ENCODE results near the gene SHKBP1.

SHKBP1 gene

GRCh38 chr19:40567750-40568494 lies 8.8 kb upstream of the SHKBP1 start:
- Histone ChIP-seq H3K4me1 (ENCODE audit: insufficient read depth, insufficient read length) (peaks cover 3% of the 10 kb centered on the region), H3K9ac (ENCODE audit: insufficient read length, low read depth) (peak overlapping the region; percentile 61), H3K27me3 (ENCODE audit: insufficient read depth, insufficient read length) (peaks cover 51% of the 10 kb centered on the region), H3K9me3 (ENCODE audit: insufficient read depth, low read length) (no peaks in the 10 kb centered on the region), H3K4me3 (ENCODE audit: insufficient read length, low read depth) (peak overlapping the region; percentile 37), H3K36me3 (ENCODE audit: insufficient read depth, insufficient read length, low read length) (no peaks in the 10 kb centered on the region)
- TF ChIP-seq ZNF274 (IDR thresholded peaks at IDR 0.05; ENCODE audit: low read depth, low read length) = no peak
- TF ChIP-seq SUZ12 (IDR thresholded peaks at IDR 0.05; ENCODE audit: extremely low read depth, insufficient read depth, insufficient read length) = peak; percentile 78
- no peak for DNase-seq (ENCODE audit: low read depth, low spot score)

DNA sequence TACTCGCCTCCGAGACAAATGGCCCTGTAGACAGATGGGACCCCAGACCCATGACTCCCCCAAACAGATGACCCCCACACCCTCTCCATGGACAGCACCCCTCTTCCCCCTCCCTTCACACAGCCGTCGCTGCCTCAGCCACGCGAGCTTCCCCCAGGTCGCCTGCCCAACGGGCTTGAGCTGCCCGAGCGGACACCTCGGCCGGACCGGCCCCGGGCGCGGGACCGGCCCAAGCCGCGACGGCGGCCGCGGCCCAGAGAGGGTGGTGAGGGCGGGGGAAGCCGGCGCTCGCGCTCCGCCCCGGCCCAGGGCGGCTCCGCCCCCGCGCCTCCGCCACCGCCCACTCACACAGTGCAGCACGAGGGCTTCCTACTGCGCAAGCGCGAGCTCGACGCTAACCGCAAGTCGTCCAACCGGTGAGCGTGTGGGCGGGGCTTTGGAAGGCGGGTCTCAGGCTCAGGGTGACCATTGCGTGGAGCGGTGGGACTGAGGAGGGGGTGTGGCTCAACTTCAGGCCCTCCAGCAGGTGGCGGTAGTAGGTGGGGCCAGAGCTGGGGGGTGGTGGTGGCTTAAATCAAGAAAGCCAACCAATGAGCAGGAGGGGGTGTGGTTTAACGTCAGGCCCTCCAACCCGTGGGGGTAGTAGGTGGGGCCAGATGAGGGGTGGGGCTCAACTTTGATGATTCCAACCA lies 6.2 kb upstream of the SHKBP1 start:
- Histone ChIP-seq H3K27me3 (ENCODE audit: insufficient read depth, insufficient read length) (peaks cover 47% of the 10 kb centered on the region), H3K9ac (ENCODE audit: insufficient read length, low read depth) (peak overlapping the region; percentile 77), H3K4me1 (ENCODE audit: insufficient read depth, insufficient read length) (peaks cover 5% of the 10 kb centered on the region), H3K4me3 (ENCODE audit: insufficient read length, low read depth) (peak overlapping the region; percentile 49), H3K9me3 (ENCODE audit: insufficient read depth, low read length) (no peaks in the 10 kb centered on the region), H3K36me3 (ENCODE audit: insufficient read depth, insufficient read length, low read length) (no peaks in the 10 kb centered on the region)
- TF ChIP-seq ZNF274 (IDR thresholded peaks at IDR 0.05; ENCODE audit: low read depth, low read length) (no peak), YY1 (IDR thresholded peaks at IDR 0.05; ENCODE audit: insufficient read depth, insufficient read length) (no peak), SUZ12 (IDR thresholded peaks at IDR 0.05; ENCODE audit: extremely low read depth, insufficient read depth, insufficient read length) (no peak)
- peak; percentile 98 for DNase-seq (ENCODE audit: low read depth, low spot score)

DNA sequence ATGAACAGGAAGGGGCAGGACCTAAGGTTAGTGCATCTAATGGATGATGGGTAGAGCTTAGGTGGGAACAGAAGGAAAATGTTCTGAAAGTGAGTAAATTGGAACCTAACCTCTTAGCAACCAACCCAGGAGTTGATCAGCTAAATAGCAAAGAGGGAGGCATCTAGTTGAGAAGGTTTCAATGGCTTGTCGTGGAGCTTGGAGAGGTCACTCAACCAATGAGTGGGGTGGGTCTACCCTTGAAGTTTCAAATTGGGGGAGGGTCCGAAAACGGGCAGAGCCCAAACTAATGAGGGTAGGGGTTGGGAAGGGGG lies 5.7 kb upstream of the SHKBP1 start:
- no peak for DNase-seq (ENCODE audit: low read depth, low spot score)
- no peak for TF ChIP-seq SUZ12 (IDR thresholded peaks at IDR 0.05; ENCODE audit: extremely low read depth, insufficient read depth, insufficient read length)
- no peak for TF ChIP-seq YY1 (IDR thresholded peaks at IDR 0.05; ENCODE audit: insufficient read depth, insufficient read length)
- no peak for TF ChIP-seq ZNF274 (IDR thresholded peaks at IDR 0.05; ENCODE audit: low read depth, low read length)
- Histone ChIP-seq H3K36me3 (ENCODE audit: insufficient read depth, insufficient read length, low read length) (no peaks in the 10 kb centered on the region), H3K27me3 (ENCODE audit: insufficient read depth, insufficient read length) (peaks cover 42% of the 10 kb centered on the region), H3K9me3 (ENCODE audit: insufficient read depth, low read length) (no peaks in the 10 kb centered on the region), H3K4me3 (ENCODE audit: insufficient read length, low read depth) (no peak overlapping the region), H3K9ac (ENCODE audit: insufficient read length, low read depth) (no peak overlapping the region), H3K4me1 (ENCODE audit: insufficient read depth, insufficient read length) (peaks cover 6% of the 10 kb centered on the region)

GRCh38 chr19:40571831-40572495 lies 4.7 kb upstream of the SHKBP1 start:
- Histone ChIP-seq H3K27me3 (ENCODE audit: insufficient read depth, insufficient read length) (peaks cover 32% of the 10 kb centered on the region), H3K4me1 (ENCODE audit: insufficient read depth, insufficient read length) (peaks cover 6% of the 10 kb centered on the region), H3K9ac (ENCODE audit: insufficient read length, low read depth) (no peak overlapping the region), H3K4me3 (ENCODE audit: insufficient read length, low read depth) (no peak overlapping the region), H3K36me3 (ENCODE audit: insufficient read depth, insufficient read length, low read length) (no peaks in the 10 kb centered on the region), H3K9me3 (ENCODE audit: insufficient read depth, low read length) (no peaks in the 10 kb centered on the region)
- TF ChIP-seq SUZ12 (IDR thresholded peaks at IDR 0.05; ENCODE audit: extremely low read depth, insufficient read depth, insufficient read length) (no peak), ZNF274 (IDR thresholded peaks at IDR 0.05; ENCODE audit: low read depth, low read length) (no peak), YY1 (IDR thresholded peaks at IDR 0.05; ENCODE audit: insufficient read depth, insufficient read length) (no peak)
- DNase-seq (ENCODE audit: low read depth, low spot score) = no peak

DNA sequence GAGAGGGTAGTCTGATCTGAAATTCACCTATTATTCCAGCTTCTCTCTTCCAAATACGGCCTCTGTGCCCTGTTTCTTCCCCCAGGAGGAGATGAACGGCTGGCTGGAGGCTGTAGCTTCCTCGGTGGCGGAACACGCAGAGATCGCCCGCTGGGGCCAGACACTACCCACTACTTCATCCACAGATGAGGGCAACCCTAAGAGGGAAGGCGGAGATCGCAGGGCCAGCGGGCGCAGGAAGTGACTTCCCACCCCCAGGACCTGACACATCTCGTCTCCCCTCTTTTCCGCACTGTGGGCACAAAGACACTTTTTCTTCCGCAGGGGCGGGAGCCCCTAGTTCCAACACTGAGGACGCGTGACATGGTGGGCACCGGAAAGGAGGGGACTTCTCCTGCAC lies 1.3 kb upstream of the SHKBP1 start:
- H3K9me3 ChIP-seq (ENCODE audit: insufficient read depth, low read length) = no peaks in the 10 kb centered on the region
- H3K4me3 ChIP-seq (ENCODE audit: insufficient read length, low read depth) = no peak overlapping the region
- peaks cover 3% of the 10 kb centered on the region for H3K4me1 ChIP-seq (ENCODE audit: insufficient read depth, insufficient read length)
- H3K9ac ChIP-seq (ENCODE audit: insufficient read length, low read depth) = no peak overlapping the region
- TF ChIP-seq ZNF274 (IDR thresholded peaks at IDR 0.05; ENCODE audit: low read depth, low read length) (no peak), YY1 (IDR thresholded peaks at IDR 0.05; ENCODE audit: insufficient read depth, insufficient read length) (no peak)
- no peaks in the 10 kb centered on the region for H3K27me3 ChIP-seq (ENCODE audit: insufficient read depth, insufficient read length)
- peaks cover 14% of the 10 kb centered on the region for H3K36me3 ChIP-seq (ENCODE audit: insufficient read depth, insufficient read length, low read length)
- DNase-seq (ENCODE audit: low read depth, low spot score) = no peak

DNA sequence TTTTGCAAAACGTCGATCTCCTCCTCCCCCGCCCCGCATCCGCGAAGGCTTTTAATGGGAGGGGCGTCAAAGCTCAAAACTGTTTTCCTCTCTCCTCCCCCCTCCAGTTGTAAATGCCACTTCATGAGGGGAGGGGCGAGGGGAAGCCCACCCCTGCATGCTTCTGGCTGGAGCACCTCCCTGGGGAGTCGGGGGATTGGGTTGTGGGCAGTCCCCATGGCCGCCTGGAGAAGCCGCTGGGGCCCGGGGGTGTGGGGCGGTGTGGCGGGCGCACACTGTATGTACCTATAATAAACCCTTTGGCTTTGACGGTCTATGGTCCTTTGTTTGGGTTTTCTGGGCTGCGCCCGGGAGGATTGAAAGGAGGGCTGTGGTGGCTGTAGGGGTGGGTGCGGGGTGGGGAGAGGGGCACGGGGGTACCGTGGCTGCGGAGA lies 505 bp upstream of the SHKBP1 start:
- H3K36me3 ChIP-seq (ENCODE audit: insufficient read depth, insufficient read length, low read length) = peaks cover 22% of the 10 kb centered on the region
- H3K4me1 ChIP-seq (ENCODE audit: insufficient read depth, insufficient read length) = peaks cover 3% of the 10 kb centered on the region
- H3K9me3 ChIP-seq (ENCODE audit: insufficient read depth, low read length) = no peaks in the 10 kb centered on the region
- no peak for DNase-seq (ENCODE audit: low read depth, low spot score)
- H3K27me3 ChIP-seq (ENCODE audit: insufficient read depth, insufficient read length) = no peaks in the 10 kb centered on the region
- TF ChIP-seq ZNF274 (IDR thresholded peaks at IDR 0.05; ENCODE audit: low read depth, low read length) (no peak), YY1 (IDR thresholded peaks at IDR 0.05; ENCODE audit: insufficient read depth, insufficient read length) (no peak), SUZ12 (IDR thresholded peaks at IDR 0.05; ENCODE audit: extremely low read depth, insufficient read depth, insufficient read length) (no peak)
- H3K9ac ChIP-seq (ENCODE audit: insufficient read length, low read depth) = peak overlapping the region; percentile 50
- H3K4me3 ChIP-seq (ENCODE audit: insufficient read length, low read depth) = peak overlapping the region; percentile 80

DNA sequence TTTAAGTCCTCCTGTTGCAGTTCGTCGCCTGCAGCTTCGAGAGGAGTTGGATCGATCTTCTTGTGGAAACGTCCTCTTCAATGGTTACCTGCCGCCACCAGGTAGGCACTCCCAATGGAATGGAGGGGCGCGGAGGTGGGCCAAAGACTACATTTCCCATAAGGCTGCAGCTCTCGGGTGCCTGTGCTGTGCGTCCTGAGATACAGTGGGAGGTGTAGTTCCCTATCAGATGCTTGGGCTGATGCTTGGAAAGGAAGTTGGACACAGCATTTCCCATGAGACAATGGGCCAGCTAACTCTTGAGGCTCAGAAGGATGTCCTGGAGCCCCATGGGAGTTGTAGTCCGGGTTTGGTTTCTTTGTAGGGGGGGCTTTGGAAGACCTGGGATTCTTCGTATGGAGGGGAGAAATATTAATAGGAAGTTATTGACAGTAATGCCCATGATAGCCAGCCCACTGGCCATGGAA lies 1.8 kb downstream of the SHKBP1 start:
- H3K4me1 ChIP-seq (ENCODE audit: insufficient read depth, insufficient read length) = peaks cover 3% of the 10 kb centered on the region
- no peak overlapping the region for H3K9ac ChIP-seq (ENCODE audit: insufficient read length, low read depth)
- peaks cover 34% of the 10 kb centered on the region for H3K36me3 ChIP-seq (ENCODE audit: insufficient read depth, insufficient read length, low read length)
- no peak for DNase-seq (ENCODE audit: low read depth, low spot score)
- H3K4me3 ChIP-seq (ENCODE audit: insufficient read length, low read depth) = no peak overlapping the region
- no peaks in the 10 kb centered on the region for H3K27me3 ChIP-seq (ENCODE audit: insufficient read depth, insufficient read length)
- TF ChIP-seq SUZ12 (IDR thresholded peaks at IDR 0.05; ENCODE audit: extremely low read depth, insufficient read depth, insufficient read length) = no peak
- TF ChIP-seq ZNF274 (IDR thresholded peaks at IDR 0.05; ENCODE audit: low read depth, low read length) = no peak
- no peak for TF ChIP-seq YY1 (IDR thresholded peaks at IDR 0.05; ENCODE audit: insufficient read depth, insufficient read length)
- H3K9me3 ChIP-seq (ENCODE audit: insufficient read depth, low read length) = no peaks in the 10 kb centered on the region
